Left lung (tissue), 10 donors: ENCODE data around the gene HOOK2. TPM values are rescaled to one million over a fixed set of nuclear protein-coding genes. Genes with fewer than 3 reads are reported as not detected.

ENCODE experiments used
- ATAC-seq: fragments of 200-7000 bp; cut with Tn5 transposase; one replicate; pipeline ENCODE4 v1.9.1; 2020; ENCODE audit warnings: moderate library complexity
- DNase-seq, 4 donors: peaks; one replicate each; pipeline ENCODE4 v3.0.0-alpha.2; 2013 to 2020
- H3K27ac ChIP-seq, 2 donors: fragments of 200-600 bp; sonication (generic) in 1 of 2; one replicate each; pipeline versions ENCODE4 v1.5.0 to v1.8.0; 2020 to 2021
- H3K27me3 ChIP-seq, 2 donors: fragments of 200-600 bp; sonication (generic) in 1 of 2; one replicate each; pipeline versions ENCODE4 v1.5.0 to v1.8.0; 2020 to 2021
- H3K36me3 ChIP-seq, 2 donors: fragments of 200-600 bp; sonication (generic) in 1 of 2; one replicate each; pipeline versions ENCODE4 v1.5.0 to v1.8.0; 2020 to 2021
- H3K4me1 ChIP-seq, 2 donors: fragments of 200-600 bp; one replicate each; pipeline ENCODE4 v1.8.0; 2021
- H3K4me3 ChIP-seq, 2 donors: fragments of 200-600 bp; sonication (generic) in 1 of 2; one replicate each; pipeline versions ENCODE4 v1.5.0 to v1.8.0; 2020 to 2021; ENCODE audit warnings: mild to moderate bottlenecking in 1 of 2
- H3K9me3 ChIP-seq, 2 donors: fragments of 200-600 bp; sonication (generic) in 1 of 2; one replicate each; pipeline versions ENCODE4 v1.5.0 to v1.8.0; 2020 to 2021
- CTCF ChIP-seq, 2 donors: fragments of 200-600 bp; sonication (generic) in 1 of 2; IDR thresholded peaks; one replicate each; pipeline versions ENCODE4 v1.5.0 to v1.8.0; 2021; ENCODE audit warnings: antibody characterized with exemption in 2 of 2
- intact Hi-C, 2 donors: fragments of 100-400 bp; cut with DNase I; formaldehyde crosslinking; loops; one replicate each; pipeline versions ENCODE4 v1.11.2 to v1.14.2; 2022
- polyA plus RNA-seq, 6 donors: library from polyadenylated mRNA; unstranded; fragments of 120-200 nt; gene quantifications; one replicate each; pipeline ENCODE4 v1.2.1, GENCODE V29; 2013; ENCODE audit not compliant: insufficient read length in 6 of 6
- total RNA-seq, 2 donors: library from RNA; stranded (reverse); fragmentation: NEBNext Ultra II Directional; extraction: Animal tissue kit (Norgen Biotek cat#: 25700); gene quantifications; one replicate each; pipeline ENCODE4 v1.2.1, GENCODE V29; 2021
- donor health status: DM: no; HTN: yes; CAD: no.
- donor health status: DM: no; HTN: no; CAD: no.

HOOK2 gene
- total and polyA plus RNA-seq, 8 donors = 57.7 to 91.2 (median 73.5) TPM

DNA sequence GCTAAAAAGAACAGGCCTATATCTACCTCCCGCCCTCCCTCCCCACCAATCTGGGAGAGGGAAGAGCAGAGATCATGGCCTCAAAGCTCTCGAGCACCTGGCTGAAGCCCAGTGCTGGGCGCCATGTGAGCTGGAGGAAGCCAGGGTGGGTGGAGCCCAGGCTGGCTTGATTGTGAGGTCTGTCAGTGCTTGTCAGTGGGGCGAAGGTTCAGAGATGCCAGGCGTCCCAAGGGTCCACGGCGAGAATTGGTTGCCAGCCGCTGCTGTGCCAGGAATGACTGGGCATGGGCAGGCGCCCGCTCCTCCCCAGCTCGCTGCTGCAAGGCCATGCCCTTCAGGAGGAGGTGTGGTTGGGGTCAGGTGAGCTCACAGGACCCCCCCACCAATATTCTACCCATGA lies 12.3 kb downstream of the HOOK2 start:
- no peak for DNase-seq
- H3K27ac ChIP-seq = no peak overlapping the region
- H3K36me3 ChIP-seq = peaks cover 0 to 44% of the 10 kb centered on the region in 2 donors
- intact Hi-C loops = loop anchor here in 1 of 2 donors (5.0 kb wide), 1 partner anchor 34 kb away; no protein-coding TSS in a partner anchor
- peaks cover 0 to under 1% of the 10 kb centered on the region in 2 donors for H3K27me3 ChIP-seq
- no peak overlapping the region for H3K4me3 ChIP-seq
- no peaks in the 10 kb centered on the region for H3K9me3 ChIP-seq
- TF ChIP-seq CTCF (IDR thresholded peaks at IDR 0.05) = no peak
- peaks cover 0 to 16% of the 10 kb centered on the region in 2 donors for H3K4me1 ChIP-seq
- no peak for ATAC-seq

DNA sequence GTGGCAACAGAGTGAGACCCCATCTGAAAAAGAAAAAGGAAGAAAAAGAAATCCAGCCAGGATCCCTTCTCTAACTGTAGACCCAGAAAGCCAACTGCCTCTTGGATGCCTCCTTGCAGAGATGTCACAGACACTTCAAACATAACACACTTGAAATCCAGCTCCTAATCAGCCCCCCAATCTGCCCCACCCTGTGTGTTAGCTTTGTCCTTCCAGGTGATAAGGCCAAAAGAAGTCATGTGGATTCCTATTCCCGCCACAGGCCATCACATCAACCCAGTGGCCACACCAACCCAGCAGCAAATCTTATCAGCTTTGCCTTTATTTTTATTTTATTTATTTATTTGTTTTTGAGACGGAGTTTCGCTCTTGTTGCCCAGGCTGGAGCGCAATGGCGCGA lies 15.7 kb downstream of the HOOK2 start:
- H3K4me3 ChIP-seq = no peak overlapping the region
- ATAC-seq = no peak
- intact Hi-C loops = loop anchor here in 1 of 2 donors (5.0 kb wide), 2 partner anchors 38 to 93 kb away; no protein-coding TSS in a partner anchor
- no peak overlapping the region for H3K27ac ChIP-seq
- TF ChIP-seq CTCF (IDR thresholded peaks at IDR 0.05) = no peak
- H3K4me1 ChIP-seq = peaks cover 0 to 17% of the 10 kb centered on the region in 2 donors
- peaks cover 0 to 28% of the 10 kb centered on the region in 2 donors for H3K36me3 ChIP-seq
- H3K27me3 ChIP-seq = peaks cover 0 to 20% of the 10 kb centered on the region in 2 donors
- DNase-seq = no peak
- H3K9me3 ChIP-seq = no peaks in the 10 kb centered on the region

- no peaks in the 10 kb centered on the region for H3K9me3 ChIP-seq
- no peak overlapping the region for H3K27ac ChIP-seq
- intact Hi-C loops = loop anchor here in 1 of 2 donors (5.0 kb wide), 1 partner anchor 95 kb away; no protein-coding TSS in a partner anchor
- peaks cover 0 to 17% of the 10 kb centered on the region in 2 donors for H3K4me1 ChIP-seq
- peak; percentile 87 to 96 for TF ChIP-seq CTCF (IDR thresholded peaks at IDR 0.05)
- DNase-seq (peak; percentile 42 to 93 (median 73)), ATAC-seq (peak; percentile 94)
- H3K4me3 ChIP-seq = peak overlapping the region; percentile 30 to 32
- H3K27me3 ChIP-seq = peaks cover 0 to 39% of the 10 kb centered on the region in 2 donors
- peaks cover 0 to 10% of the 10 kb centered on the region in 2 donors for H3K36me3 ChIP-seq
Measured at GRCh38 chr19:12757544-12758274, 17.6 kb downstream of the HOOK2 start.

DNA sequence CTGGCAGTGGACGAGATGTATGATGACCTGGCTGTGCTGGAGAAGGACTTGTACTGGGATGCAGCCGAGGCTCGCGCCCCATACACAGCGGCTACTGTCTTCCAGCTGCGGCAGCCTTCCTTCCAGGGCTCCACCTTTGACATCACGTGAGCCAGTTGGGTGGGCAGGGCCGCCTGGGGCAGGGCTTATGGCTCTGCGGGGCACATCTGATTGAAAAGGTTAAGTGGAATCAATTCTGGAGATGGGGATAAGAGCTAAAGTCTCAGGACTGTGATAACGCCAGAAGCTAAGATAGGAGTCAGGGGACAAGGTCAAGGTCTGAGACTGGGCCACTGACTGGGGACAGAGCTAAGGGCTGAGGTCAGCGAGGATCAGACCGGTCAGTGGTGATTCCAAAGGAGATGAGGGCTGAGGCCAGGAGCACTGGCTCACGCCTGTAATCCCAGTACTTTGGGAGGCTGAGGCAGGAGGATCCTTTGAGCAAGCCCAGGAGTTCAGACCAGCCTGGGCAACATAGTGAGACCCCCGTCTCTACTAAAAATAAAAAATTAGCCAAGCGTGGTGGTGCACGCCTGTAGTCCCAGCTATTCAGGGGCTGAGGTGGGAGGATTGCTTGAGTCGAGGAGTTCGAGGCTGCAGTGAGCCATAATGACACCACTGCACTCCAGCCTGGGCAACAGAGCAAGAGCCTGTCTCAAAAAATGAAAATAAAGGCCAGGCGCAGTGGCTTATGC lies 19.0 kb downstream of the HOOK2 start:
- Histone ChIP-seq H3K27ac (no peak overlapping the region), H3K27me3 (peaks cover 0 to 53% of the 10 kb centered on the region in 2 donors), H3K4me1 (peaks cover 0 to 17% of the 10 kb centered on the region in 2 donors), H3K36me3 (no peaks in the 10 kb centered on the region), H3K4me3 (no peak overlapping the region), H3K9me3 (no peaks in the 10 kb centered on the region)
- TF ChIP-seq CTCF (IDR thresholded peaks at IDR 0.05) = no peak
- DNase-seq (no peak), ATAC-seq (no peak)
- intact Hi-C loops = loop anchor here in 1 of 2 donors (5.0 kb wide), 1 partner anchor 96 kb away; no protein-coding TSS in a partner anchor
